RWPE1 (cell line): ENCODE data around the gene SERTAD2.
A peak's percentile ranks its signal among the peaks of the same experiment; 100 is the strongest.

Source experiments
- CTCF ChIA-PET: fragments of 350-600 bp; sonication (Branson Sonifier 250); formaldehyde crosslinking; extraction: SDS; loops from one replicate; lab custom pipeline; 2021; lab: Yijun Ruan, JAX
- POLR2A ChIA-PET: fragments of 400-600 bp; formaldehyde crosslinking; extraction: SDS; loops from one replicate; lab custom pipeline; 2020; ENCODE audit warnings: antibody characterized with exemption; ENCODE audit not compliant: low non-redundant PET; lab: Yijun Ruan, JAX
- DNase-seq: peaks from one replicate; pipeline ENCODE4 v3.0.0; 2012; ENCODE audit warnings: low spot score
- H3K27ac ChIP-seq: fragments of 450-650 bp; 2 replicates; pipeline ENCODE4 v1.5.1; 2017
- CTCF ChIP-seq: fragments of 450-650 bp; conservative IDR thresholded peaks from 2 replicates; pipeline ENCODE4 v1.5.1; 2017; ENCODE audit warnings: low read depth, mild to moderate bottlenecking

Gene SERTAD2

GRCh38 chr2:64634345-64635267 lies 19.1 kb downstream of the SERTAD2 start:
- no peak overlapping the region for H3K27ac ChIP-seq
- CTCF ChIA-PET = interaction anchor here (0.6 kb wide), 1 partner anchor 425 kb away, joined by 4 read pairs; no protein-coding TSS in a partner anchor
- no peak for TF ChIP-seq CTCF
- POLR2A ChIA-PET = no interaction called here
- no peak for DNase-seq

DNA sequence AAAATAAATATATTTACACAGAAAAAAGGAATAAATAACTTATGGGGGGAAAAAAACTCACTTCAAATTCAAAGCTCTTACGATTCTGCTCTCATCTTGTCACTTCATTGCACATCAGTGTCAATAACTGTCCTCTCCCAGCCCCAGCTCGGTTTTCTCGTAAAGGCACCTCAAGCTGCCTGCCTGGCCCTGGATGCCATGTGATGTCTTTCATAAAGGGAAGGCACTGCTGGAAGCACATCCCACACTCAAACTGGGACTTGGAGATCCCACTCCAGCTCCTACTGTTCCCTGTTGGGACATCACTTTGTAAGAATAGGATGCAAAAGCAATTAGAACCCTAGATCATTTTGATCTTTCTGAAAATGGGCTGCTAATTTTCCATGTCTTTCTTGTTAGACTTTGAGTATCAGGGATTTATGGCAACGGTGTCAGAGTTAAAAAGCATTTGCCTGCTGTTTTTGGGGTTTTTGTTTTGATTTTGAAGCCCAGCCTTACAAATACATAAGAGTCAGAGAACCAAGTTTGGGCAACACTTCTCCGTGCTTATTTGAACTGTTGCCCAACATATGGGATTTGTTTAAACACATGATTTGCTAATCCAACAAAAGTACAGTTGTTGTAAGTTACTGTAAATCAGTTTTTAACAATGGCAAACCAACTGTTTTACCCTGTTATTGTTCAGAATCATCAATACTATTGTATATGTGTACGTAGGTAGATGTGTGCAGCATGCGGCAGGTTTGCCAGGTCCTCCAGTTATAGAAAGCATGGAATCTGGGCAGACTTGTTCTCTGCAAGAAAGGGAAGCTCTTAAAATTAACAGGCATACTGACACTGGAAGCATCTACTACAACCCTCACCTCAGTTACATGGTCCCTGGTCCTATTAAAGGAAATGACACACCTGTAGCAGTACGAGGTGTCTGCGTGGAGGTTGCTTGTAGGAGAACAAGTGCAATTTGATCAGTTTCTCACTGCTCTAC lies 20.6 kb downstream of the SERTAD2 start:
- no peak for DNase-seq
- no peak for TF ChIP-seq CTCF
- peak overlapping the region; percentile 50; the same call in 1 of the 2 replicates for H3K27ac ChIP-seq
- ChIA-PET CTCF (interaction anchor here (0.6 to 1.0 kb wide), 3 partner anchors 12 to 1032 kb away, joined by 3 to 4 read pairs (median 4); no protein-coding TSS in a partner anchor), POLR2A (no interaction called here)

GRCh38 chr2:64631771-64632170 lies 21.9 kb downstream of the SERTAD2 start:
- no peak for TF ChIP-seq CTCF
- POLR2A ChIA-PET = no interaction called here
- CTCF ChIA-PET = interaction anchor here (0.7 to 1.0 kb wide), 2 partner anchors 18 to 20 kb away, joined by 4 read pairs; no protein-coding TSS in a partner anchor

GRCh38 chr2:64630752-64631151 lies 23.0 kb downstream of the SERTAD2 start:
- TF ChIP-seq CTCF = no peak
- CTCF ChIA-PET = interaction anchor here (0.7 kb wide), 1 partner anchor 19 kb away, joined by 4 read pairs; no protein-coding TSS in a partner anchor
- no peak for DNase-seq
- POLR2A ChIA-PET = no interaction called here
- peak overlapping the region; percentile 78; the same call in 1 of the 2 replicates for H3K27ac ChIP-seq

More at GRCh38 chr2:64631771-64632170, 21.9 kb downstream of the SERTAD2 start:
- H3K27ac ChIP-seq = no peak overlapping the region
- DNase-seq = no peak

GRCh38 chr2:64629875-64630274 lies 23.8 kb downstream of the SERTAD2 start:
- ChIA-PET POLR2A (no interaction called here), CTCF (no interaction called here)
- no peak for TF ChIP-seq CTCF
- H3K27ac ChIP-seq = peak overlapping the region; percentile 78
- no peak for DNase-seq
